Astrocyte of the cerebellum (primary cell): ENCODE results near the gene ANKFY1.
A peak's percentile ranks its signal among the peaks of the same experiment; 100 is the strongest.

ENCODE experiments used
- DNase-seq: peaks from one replicate; pipeline ENCODE4 v3.0.0-alpha.2; 2011; ENCODE audit warnings: low read depth
- H3K4me3 ChIP-seq: 2 replicates; pipeline ENCODE4 v1.5.1; 2011; ENCODE audit warnings: mild to moderate bottlenecking, low read depth, low read length, moderate library complexity
- in situ Hi-C: cut with HindIII; loops from 2 replicates; pipeline ENCODE4 v1.10.0; 2017; ENCODE audit warnings: low sequenced_read_pairs
- TF ChIP-seq, protein P1 (sequence below): IDR thresholded peaks from 2 replicates; pipeline ENCODE4 v1.5.1; 2012; ENCODE audit warnings: low read length, low read depth, moderate library complexity, mild to moderate bottlenecking; ENCODE audit errors: missing control alignments

The ANKFY1 gene

DNA sequence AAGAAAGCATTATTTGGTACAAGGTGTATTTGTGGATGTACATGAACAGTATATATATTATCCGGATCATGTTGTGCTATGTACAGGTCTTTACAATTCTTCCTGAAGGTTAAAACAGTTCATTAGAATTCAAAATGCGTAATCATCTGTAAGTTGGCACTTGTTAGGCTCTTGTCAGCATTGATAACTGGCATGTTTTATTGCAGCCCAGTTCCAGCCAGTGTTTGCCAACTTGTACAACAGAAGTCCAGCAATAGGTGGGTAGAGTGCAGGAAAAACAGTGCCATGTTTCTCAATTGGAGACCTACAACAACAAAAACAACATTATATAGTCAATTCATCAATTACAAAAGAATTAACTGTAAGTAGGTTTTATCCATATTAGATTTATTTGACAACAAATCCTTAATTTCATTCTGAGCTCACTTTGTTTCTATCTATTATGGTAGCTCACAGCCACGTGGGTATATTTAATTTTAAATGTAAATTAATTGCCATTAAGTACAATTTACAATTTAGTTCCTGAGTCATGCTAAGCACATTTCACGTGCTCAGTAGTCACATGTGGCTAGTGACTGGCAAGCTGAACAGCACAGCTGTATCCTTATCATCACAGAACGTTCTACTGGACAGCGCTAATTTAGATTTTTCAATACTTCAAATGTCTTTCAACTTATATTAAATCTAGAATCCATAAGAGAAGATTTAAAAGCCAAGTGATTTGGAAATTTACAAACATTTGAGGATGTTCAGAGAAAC lies 8.6 kb upstream of the ANKFY1 start:
- H3K4me3 ChIP-seq: no peak overlapping the region
- no peak for DNase-seq
- TF ChIP-seq, protein P1, sequence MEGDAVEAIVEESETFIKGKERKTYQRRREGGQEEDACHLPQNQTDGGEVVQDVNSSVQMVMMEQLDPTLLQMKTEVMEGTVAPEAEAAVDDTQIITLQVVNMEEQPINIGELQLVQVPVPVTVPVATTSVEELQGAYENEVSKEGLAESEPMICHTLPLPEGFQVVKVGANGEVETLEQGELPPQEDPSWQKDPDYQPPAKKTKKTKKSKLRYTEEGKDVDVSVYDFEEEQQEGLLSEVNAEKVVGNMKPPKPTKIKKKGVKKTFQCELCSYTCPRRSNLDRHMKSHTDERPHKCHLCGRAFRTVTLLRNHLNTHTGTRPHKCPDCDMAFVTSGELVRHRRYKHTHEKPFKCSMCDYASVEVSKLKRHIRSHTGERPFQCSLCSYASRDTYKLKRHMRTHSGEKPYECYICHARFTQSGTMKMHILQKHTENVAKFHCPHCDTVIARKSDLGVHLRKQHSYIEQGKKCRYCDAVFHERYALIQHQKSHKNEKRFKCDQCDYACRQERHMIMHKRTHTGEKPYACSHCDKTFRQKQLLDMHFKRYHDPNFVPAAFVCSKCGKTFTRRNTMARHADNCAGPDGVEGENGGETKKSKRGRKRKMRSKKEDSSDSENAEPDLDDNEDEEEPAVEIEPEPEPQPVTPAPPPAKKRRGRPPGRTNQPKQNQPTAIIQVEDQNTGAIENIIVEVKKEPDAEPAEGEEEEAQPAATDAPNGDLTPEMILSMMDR: no peak
- in situ Hi-C loops: no loop called here

DNA sequence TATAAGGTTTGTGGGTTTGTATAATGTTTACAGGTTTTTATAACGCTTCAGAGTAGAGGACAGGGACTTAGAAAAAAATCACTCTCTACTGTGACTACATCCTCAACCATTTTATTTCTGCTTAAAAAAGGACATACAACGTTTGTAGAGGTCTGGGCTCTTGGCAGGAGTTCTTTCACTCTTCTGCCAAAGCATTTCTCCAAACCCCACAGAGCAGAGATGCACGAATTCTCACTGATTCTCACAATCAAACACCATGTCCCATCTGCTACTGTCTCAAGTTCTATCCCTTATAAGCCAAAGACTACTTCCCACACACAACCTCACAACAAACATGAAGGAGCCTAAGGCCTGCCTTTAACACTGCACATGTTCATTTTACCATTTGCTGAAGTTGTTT lies 7.0 kb upstream of the ANKFY1 start:
- no peak for DNase-seq
- H3K4me3 ChIP-seq: no peak overlapping the region
- TF ChIP-seq, protein P1: no peak
- in situ Hi-C loops: no loop called here

DNA sequence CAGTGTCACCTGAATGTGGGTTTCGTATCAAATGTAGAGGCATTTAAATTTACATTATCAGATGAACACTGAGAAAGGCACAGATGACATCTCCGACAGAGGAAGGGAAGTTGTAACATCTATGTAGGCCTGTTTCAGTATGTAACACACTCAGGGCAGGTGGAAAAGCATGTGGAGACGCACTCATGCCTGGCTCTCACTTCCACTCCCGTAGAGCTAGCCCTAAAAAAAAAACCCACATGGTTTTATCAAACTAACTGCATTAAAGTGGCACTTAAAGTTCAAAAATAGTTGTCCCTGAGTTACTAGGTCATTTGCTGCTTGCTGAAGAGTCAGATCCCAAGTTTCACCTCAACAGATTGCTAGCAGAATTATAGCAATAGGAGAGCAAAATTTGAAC lies 6.1 kb upstream of the ANKFY1 start:
- TF ChIP-seq, protein P1: no peak
- no peak overlapping the region for H3K4me3 ChIP-seq
- DNase-seq: no peak
- in situ Hi-C loops: loop anchor here (5.0 kb wide), 1 partner anchor 132 kb away; no protein-coding TSS in a partner anchor

DNA sequence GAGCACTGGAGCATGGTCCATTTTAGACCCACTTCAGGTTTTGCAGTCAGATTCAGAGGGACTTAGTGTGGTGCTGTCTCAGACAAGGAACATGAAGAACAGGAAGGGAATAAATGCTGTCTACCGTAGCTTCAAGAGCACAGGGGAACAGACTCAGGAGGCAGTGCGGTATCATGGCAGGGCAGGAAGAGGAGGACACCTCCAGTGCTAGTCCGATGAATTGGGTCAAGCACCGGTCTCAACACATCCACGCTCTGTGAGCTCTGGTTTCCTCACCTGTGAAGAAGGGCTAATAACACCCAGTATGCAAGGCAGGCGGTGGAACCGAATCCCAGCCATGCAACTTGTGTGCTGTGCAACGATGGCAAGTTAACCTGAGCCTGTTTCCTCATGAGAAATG lies 3.6 kb upstream of the ANKFY1 start:
- no peak overlapping the region for H3K4me3 ChIP-seq
- in situ Hi-C loops: loop anchor here (5.0 kb wide), 1 partner anchor 135 kb away; no protein-coding TSS in a partner anchor
- DNase-seq: no peak
- TF ChIP-seq, protein P1: no peak

DNA sequence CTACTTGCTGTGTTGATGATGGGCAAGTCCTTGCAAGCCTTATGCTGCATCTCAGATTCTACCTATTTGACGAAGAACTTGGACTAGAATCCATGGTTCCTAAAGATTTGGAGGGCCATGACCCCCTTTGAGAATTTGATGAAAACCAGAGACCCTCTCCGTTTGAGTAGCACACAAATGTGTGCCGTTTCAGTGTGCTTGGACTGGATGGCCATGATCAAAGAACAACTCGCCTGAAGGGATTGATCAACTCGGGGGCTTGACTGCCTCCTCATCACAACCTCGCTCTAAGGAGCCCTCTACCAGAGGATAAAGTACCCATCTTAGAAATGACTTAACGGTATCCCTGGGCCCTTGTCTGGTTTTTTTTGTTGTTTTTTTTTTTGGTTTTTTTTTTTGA lies 2.8 kb upstream of the ANKFY1 start:
- H3K4me3 ChIP-seq: no peak overlapping the region
- no peak for DNase-seq
- TF ChIP-seq, protein P1: no peak
- in situ Hi-C loops: loop anchor here (5.0 kb wide), 1 partner anchor 136 kb away; no protein-coding TSS in a partner anchor

DNA sequence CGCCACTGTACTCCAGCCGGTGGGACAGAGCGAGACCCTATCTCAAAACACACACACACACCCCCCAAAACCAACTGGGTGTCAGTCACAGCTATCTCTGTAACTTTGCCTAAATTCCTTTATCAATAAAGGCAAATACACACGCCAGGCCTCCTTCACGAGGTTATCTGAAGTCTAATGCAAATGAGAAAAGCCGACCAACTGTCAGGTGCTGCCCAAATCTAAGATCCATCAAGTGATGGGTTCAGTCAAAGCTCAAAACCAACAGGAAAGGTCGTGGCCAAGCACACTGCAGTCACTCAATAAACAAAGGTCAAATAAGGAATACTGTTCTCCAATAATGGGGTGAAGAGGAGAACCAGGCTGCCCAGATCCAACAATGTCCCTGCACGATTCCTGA lies 1.1 kb downstream of the ANKFY1 start:
- TF ChIP-seq, protein P1: no peak
- H3K4me3 ChIP-seq: peak overlapping the region; percentile 79
- in situ Hi-C loops: loop anchor here (5.0 kb wide), 2 partner anchors 40 to 160 kb away; no protein-coding TSS in a partner anchor
- DNase-seq: no peak
